PFSK-1 (cell line): ENCODE results near the gene SH3YL1.

Experiments
- FOXP2 ChIP-seq: optimal IDR thresholded peaks from 2 replicates; pipeline ENCODE3; 2011; ENCODE audit warnings: borderline replicate concordance, control low read depth, inconsistent platforms; ENCODE audit not compliant: insufficient read depth; ENCODE audit errors: extremely low read length, extremely low read depth
- POLR2AphosphoS5 ChIP-seq: IDR thresholded peaks from 2 replicates; pipeline ENCODE4 v1.6.1; 2012; ENCODE audit warnings: low read depth, mild to moderate bottlenecking, control low read depth, low read length, moderate library complexity
- REST ChIP-seq, 2 experiments: IDR thresholded peaks; 2 replicates each; pipeline versions ENCODE4 v1.6.1 to v1.8.0; 2011 to 2012; ENCODE audit warnings: low read depth in 2 of 2, low read length in 2 of 2, control low read depth in 1 of 2, inconsistent platforms in 1 of 2, mild to moderate bottlenecking in 1 of 2, moderate library complexity in 1 of 2; ENCODE audit not compliant: insufficient read depth in 1 of 2
- SIN3A ChIP-seq: IDR thresholded peaks from 2 replicates; pipeline ENCODE4 v1.6.1; 2012; ENCODE audit warnings: mild to moderate bottlenecking, low read length, moderate library complexity, borderline replicate concordance; ENCODE audit not compliant: insufficient read depth
- TAF1 ChIP-seq: IDR thresholded peaks from 2 replicates; pipeline ENCODE4 v1.6.1; 2012; ENCODE audit warnings: low read length, control low read depth, borderline replicate concordance; ENCODE audit not compliant: insufficient read depth

SH3YL1 gene

GRCh38 chr2:238431-238830 lies 25.4 kb downstream of the SH3YL1 start:
- no peak for TF ChIP-seq POLR2AphosphoS5
- TF ChIP-seq REST (IDR thresholded peaks at IDR 0.05; ENCODE audit: insufficient read depth in 1 of 2, low read depth in 2 of 2, low read length in 2 of 2) = no peak
- no peak for TF ChIP-seq SIN3A
- TF ChIP-seq TAF1 = no peak
- no peak for TF ChIP-seq FOXP2

- TF ChIP-seq POLR2AphosphoS5 (no peak), TAF1 (no peak), SIN3A (no peak), FOXP2 (no peak), REST (IDR thresholded peaks at IDR 0.05; ENCODE audit: insufficient read depth in 1 of 2, low read depth in 2 of 2, low read length in 2 of 2) (no peak)
These were observed 26.0 kb downstream of the SH3YL1 start for GRCh38 chr2:237878-238277.

GRCh38 chr2:236993-237539 lies 26.8 kb downstream of the SH3YL1 start:
- TF ChIP-seq SIN3A (no peak), TAF1 (no peak), POLR2AphosphoS5 (no peak), REST (IDR thresholded peaks at IDR 0.05; ENCODE audit: insufficient read depth in 1 of 2, low read depth in 2 of 2, low read length in 2 of 2) (no peak), FOXP2 (no peak)

GRCh38 chr2:234421-234820 lies 29.4 kb downstream of the SH3YL1 start:
- no peak for TF ChIP-seq REST (IDR thresholded peaks at IDR 0.05; ENCODE audit: insufficient read depth in 1 of 2, low read depth in 2 of 2, low read length in 2 of 2)
- no peak for TF ChIP-seq TAF1
- no peak for TF ChIP-seq FOXP2
- TF ChIP-seq POLR2AphosphoS5 = no peak
- no peak for TF ChIP-seq SIN3A

- no peak for TF ChIP-seq TAF1
These were observed 30.8 kb downstream of the SH3YL1 start for GRCh38 chr2:233030-233429.
